WTC11 (cell line): Measurements from ENCODE around the gene CCDC180. TPM values are rescaled to one million over a fixed set of nuclear protein-coding genes. Genes with fewer than 3 reads are reported as not detected.

Source experiments
- ATAC-seq: fragments of 200-7000 bp; cut with Tn5 transposase; 2 replicates; pipeline ENCODE4 v1.10.0; 2021; ENCODE audit warnings: mild to moderate bottlenecking, moderate library complexity
- CTCF ChIA-PET: fragments of 300-600 bp; sonication (Branson Sonifier 250); formaldehyde crosslinking; loops from one replicate; lab custom pipeline; 2021; ENCODE audit warnings: antibody characterized with exemption; lab: Charles Lee
- POLR2A ChIA-PET: fragments of 350-600 bp; sonication (Branson Sonifier 250); formaldehyde crosslinking; loops from one replicate; lab custom pipeline; 2021; ENCODE audit warnings: antibody characterized with exemption; lab: Charles Lee
- DNase-seq: peaks from one replicate; pipeline ENCODE4 v3.0.0; 2021; ENCODE audit warnings: low spot score
- H3K27ac Mint-ChIP-seq: 2 replicates; pipeline ENCODE4 v1.8.0; 2021; ENCODE audit warnings: mixed read lengths
- H3K27me3 Mint-ChIP-seq: 2 replicates; pipeline ENCODE4 v1.8.0; 2021; ENCODE audit warnings: low read depth, mild to moderate bottlenecking, moderate library complexity, mixed read lengths
- H3K36me3 Mint-ChIP-seq: 2 replicates; pipeline ENCODE4 v1.8.0; 2021; ENCODE audit warnings: mixed read lengths
- H3K4me1 Mint-ChIP-seq: 2 replicates; pipeline ENCODE4 v1.8.0; 2022; ENCODE audit warnings: mixed read lengths
- H3K4me3 Mint-ChIP-seq: 2 replicates; pipeline ENCODE4 v1.8.0; 2021; ENCODE audit warnings: mild to moderate bottlenecking, moderate library complexity, mixed read lengths
- H3K9me3 Mint-ChIP-seq: 2 replicates; pipeline ENCODE4 v1.8.0; 2021; ENCODE audit warnings: mixed read lengths
- EMX1 ChIP-seq: fragments of 250-450 bp; sonication (Bioruptor Pico); IDR thresholded peaks from 2 replicates; pipeline ENCODE4 v1.8.0; 2021; ENCODE audit warnings: mild to moderate bottlenecking
- ESRRA ChIP-seq: sonication (generic); formaldehyde crosslinking; IDR thresholded peaks from 2 replicates; pipeline ENCODE4 v1.8.1; 2022; ENCODE audit warnings: mild to moderate bottlenecking, missing genetic modification reagents, borderline replicate concordance
- ETV6 ChIP-seq: sonication (generic); formaldehyde crosslinking; IDR thresholded peaks from 2 replicates; pipeline ENCODE4 v1.8.1; 2022; ENCODE audit warnings: mild to moderate bottlenecking, missing genetic modification reagents
- FOXK1 ChIP-seq: sonication (generic); formaldehyde crosslinking; IDR thresholded peaks from 2 replicates; pipeline ENCODE4 v1.8.0; 2022; ENCODE audit warnings: mild to moderate bottlenecking, moderate library complexity, missing genetic modification reagents
- FOXP1 ChIP-seq: sonication (generic); formaldehyde crosslinking; IDR thresholded peaks from 2 replicates; pipeline ENCODE4 v1.8.0; 2022; ENCODE audit warnings: missing genetic modification reagents, mild to moderate bottlenecking, moderate library complexity, borderline replicate concordance
- GABPB1 ChIP-seq: sonication (generic); formaldehyde crosslinking; IDR thresholded peaks from 2 replicates; pipeline ENCODE4 v1.8.1; 2023; ENCODE audit warnings: mild to moderate bottlenecking, missing genetic modification reagents
- GTF2I ChIP-seq: fragments of 250-450 bp; sonication (Bioruptor Pico); conservative IDR thresholded peaks from 2 replicates; pipeline ENCODE4 v1.4.0; 2021; ENCODE audit warnings: mild to moderate bottlenecking
- NFATC4 ChIP-seq: fragments of 250-450 bp; sonication (Bioruptor Pico); IDR thresholded peaks from 2 replicates; pipeline ENCODE4 v1.9.0; 2021; ENCODE audit warnings: mild to moderate bottlenecking
- RORB ChIP-seq: fragments of 250-450 bp; sonication (Bioruptor Pico); IDR thresholded peaks from 2 replicates; pipeline ENCODE4 v1.9.0; 2021; ENCODE audit warnings: mild to moderate bottlenecking
- SP1 ChIP-seq: sonication (generic); formaldehyde crosslinking; conservative IDR thresholded peaks from 2 replicates; pipeline ENCODE4 v1.8.1; 2022; ENCODE audit warnings: missing genetic modification reagents
- TP53 ChIP-seq: sonication (generic); formaldehyde crosslinking; IDR thresholded peaks from 2 replicates; pipeline ENCODE4 v1.8.1; 2023; ENCODE audit warnings: mild to moderate bottlenecking, missing genetic modification reagents
- ZNF121 ChIP-seq: sonication (generic); formaldehyde crosslinking; IDR thresholded peaks from 2 replicates; pipeline ENCODE4 v1.8.0; 2023; ENCODE audit warnings: missing genetic modification reagents
- ZNF263 ChIP-seq: sonication (generic); formaldehyde crosslinking; IDR thresholded peaks from 2 replicates; pipeline ENCODE4 v1.8.1; 2022; ENCODE audit warnings: low read depth, mild to moderate bottlenecking, moderate library complexity, missing genetic modification reagents
- ZNF671 ChIP-seq: fragments of 250-450 bp; sonication (Bioruptor Pico); IDR thresholded peaks from 2 replicates; pipeline ENCODE4 v1.8.0; 2021; ENCODE audit warnings: mild to moderate bottlenecking
- total RNA-seq: library from RNA; stranded (reverse); gene quantifications from 3 replicates; pipeline ENCODE4 v1.2.3, GENCODE V29; 2021
- TF ChIP-seq, protein P1 (sequence below): sonication (generic); formaldehyde crosslinking; IDR thresholded peaks from 2 replicates; pipeline ENCODE4 v1.8.1; 2022; ENCODE audit warnings: missing genetic modification reagents, borderline replicate concordance
- TF ChIP-seq, protein P2 (sequence below): sonication (generic); formaldehyde crosslinking; IDR thresholded peaks from 2 replicates; pipeline ENCODE4 v1.8.0; 2022; ENCODE audit warnings: mild to moderate bottlenecking, missing genetic modification reagents
- TF ChIP-seq, protein P3 (sequence below): sonication (generic); formaldehyde crosslinking; IDR thresholded peaks from 2 replicates; pipeline ENCODE4 v1.8.0; 2022; ENCODE audit warnings: mild to moderate bottlenecking, missing genetic modification reagents
- TF ChIP-seq, protein P4 (sequence below): fragments of 250-450 bp; sonication (Bioruptor Pico); IDR thresholded peaks from 2 replicates; pipeline ENCODE4 v1.9.0; 2021; ENCODE audit warnings: mild to moderate bottlenecking
- TF ChIP-seq, protein P5 (sequence below): sonication (generic); formaldehyde crosslinking; IDR thresholded peaks from 2 replicates; pipeline ENCODE4 v1.8.0; 2022; ENCODE audit warnings: missing genetic modification reagents
- TF ChIP-seq, protein P6 (sequence below): sonication (generic); formaldehyde crosslinking; IDR thresholded peaks from 2 replicates; pipeline ENCODE4 v1.8.1; 2023; ENCODE audit warnings: mild to moderate bottlenecking, moderate library complexity, missing genetic modification reagents
- TF ChIP-seq, protein P7 (sequence below): fragments of 250-450 bp; sonication (Bioruptor Pico); IDR thresholded peaks from 2 replicates; pipeline ENCODE4 v1.9.0; 2021; ENCODE audit warnings: moderate library complexity, mild to moderate bottlenecking, inconsistent platforms, borderline replicate concordance

CCDC180 gene
- total RNA-seq, 1 experiment from 2014 or later: 6.5 TPM

DNA sequence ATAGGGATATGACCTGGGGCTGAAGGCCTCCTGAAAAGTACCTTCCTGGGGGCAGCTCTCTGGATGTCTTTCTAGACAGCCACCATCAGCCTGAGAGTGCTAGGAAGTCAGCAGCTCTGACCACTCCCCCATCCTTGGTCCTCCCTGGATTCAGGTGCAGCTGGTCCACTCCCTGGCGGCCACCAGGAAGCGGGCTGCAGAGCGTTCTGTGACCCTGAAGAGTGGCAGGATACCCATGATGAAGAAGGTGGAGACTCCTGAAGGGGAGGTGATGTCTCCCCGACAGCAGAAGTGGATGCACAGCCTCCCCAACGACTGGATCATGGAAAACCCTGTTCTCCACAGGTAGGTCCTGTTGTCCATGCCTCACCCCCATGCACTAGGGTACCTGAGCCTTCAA is 1.8 kb downstream of the CCDC180 start:
- DNase-seq: no peak
- no peaks in the 10 kb centered on the region; the same call in 1 of the 2 replicates for H3K27me3 Mint-ChIP-seq
- POLR2A ChIA-PET: no interaction called here
- no peak for TF ChIP-seq RORB
- TF ChIP-seq, protein P1, sequence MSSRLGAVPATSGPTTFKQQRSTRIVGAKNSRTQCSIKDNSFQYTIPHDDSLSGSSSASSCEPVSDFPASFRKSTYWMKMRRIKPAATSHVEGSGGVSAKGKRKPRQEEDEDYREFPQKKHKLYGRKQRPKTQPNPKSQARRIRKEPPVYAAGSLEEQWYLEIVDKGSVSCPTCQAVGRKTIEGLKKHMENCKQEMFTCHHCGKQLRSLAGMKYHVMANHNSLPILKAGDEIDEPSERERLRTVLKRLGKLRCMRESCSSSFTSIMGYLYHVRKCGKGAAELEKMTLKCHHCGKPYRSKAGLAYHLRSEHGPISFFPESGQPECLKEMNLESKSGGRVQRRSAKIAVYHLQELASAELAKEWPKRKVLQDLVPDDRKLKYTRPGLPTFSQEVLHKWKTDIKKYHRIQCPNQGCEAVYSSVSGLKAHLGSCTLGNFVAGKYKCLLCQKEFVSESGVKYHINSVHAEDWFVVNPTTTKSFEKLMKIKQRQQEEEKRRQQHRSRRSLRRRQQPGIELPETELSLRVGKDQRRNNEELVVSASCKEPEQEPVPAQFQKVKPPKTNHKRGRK (CRISPR knock-in tag): no peak
- no peak for TF ChIP-seq SP1 (CRISPR knock-in tag)
- TF ChIP-seq ZNF263 (CRISPR knock-in tag): no peak
- TF ChIP-seq, protein P2, sequence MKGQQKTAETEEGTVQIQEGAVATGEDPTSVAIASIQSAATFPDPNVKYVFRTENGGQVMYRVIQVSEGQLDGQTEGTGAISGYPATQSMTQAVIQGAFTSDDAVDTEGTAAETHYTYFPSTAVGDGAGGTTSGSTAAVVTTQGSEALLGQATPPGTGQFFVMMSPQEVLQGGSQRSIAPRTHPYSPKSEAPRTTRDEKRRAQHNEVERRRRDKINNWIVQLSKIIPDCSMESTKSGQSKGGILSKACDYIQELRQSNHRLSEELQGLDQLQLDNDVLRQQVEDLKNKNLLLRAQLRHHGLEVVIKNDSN: no peak
- TF ChIP-seq TP53 (CRISPR knock-in tag): no peak
- TF ChIP-seq, all 79 proteins: peak for 0
- no peak overlapping the region for H3K4me3 Mint-ChIP-seq
- no peak overlapping the region for H3K27ac Mint-ChIP-seq
- ATAC-seq: no peak
- peaks cover 15% of the 10 kb centered on the region for H3K4me1 Mint-ChIP-seq
- peaks cover 4% of the 10 kb centered on the region for H3K9me3 Mint-ChIP-seq
- CTCF ChIA-PET: no interaction called here
- H3K36me3 Mint-ChIP-seq: peaks cover 4% of the 10 kb centered on the region

DNA sequence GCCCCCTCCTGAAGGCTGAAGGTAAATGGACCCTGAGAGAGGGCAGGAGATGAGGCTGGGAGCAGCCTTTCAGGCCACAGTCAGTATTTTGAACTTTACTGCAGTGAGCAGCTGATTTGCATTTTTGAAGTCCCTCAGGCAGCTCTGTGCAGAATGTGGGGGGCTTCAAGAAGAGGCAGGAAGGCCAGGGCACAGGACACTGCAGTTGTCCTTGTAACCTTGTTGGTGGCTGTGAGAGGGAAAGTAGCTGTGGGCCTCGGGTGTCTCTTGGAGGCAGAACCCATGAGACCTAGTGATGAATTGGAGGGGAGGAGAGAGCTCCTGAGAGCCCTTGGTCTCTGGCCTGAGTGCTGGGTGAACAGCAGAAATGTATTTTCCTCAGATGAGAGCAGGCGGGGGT is 2.6 kb downstream of the CCDC180 start:
- H3K4me3 Mint-ChIP-seq: no peak overlapping the region
- H3K9me3 Mint-ChIP-seq: no peaks in the 10 kb centered on the region
- no peaks in the 10 kb centered on the region; the same call in 1 of the 2 replicates for H3K27me3 Mint-ChIP-seq
- TF ChIP-seq GTF2I (CRISPR knock-in tag) (no peak), ZNF263 (CRISPR knock-in tag) (no peak), ESRRA (CRISPR knock-in tag) (no peak), ETV6 (CRISPR knock-in tag) (no peak), ZNF671 (CRISPR knock-in tag) (no peak)
- TF ChIP-seq, all 79 proteins: peak for 0
- Mint-ChIP-seq H3K36me3 (peaks cover 4% of the 10 kb centered on the region), H3K4me1 (peaks cover 15% of the 10 kb centered on the region), H3K27ac (no peak overlapping the region)
- ATAC-seq (no peak), DNase-seq (no peak)
- POLR2A ChIA-PET: no interaction called here
- CTCF ChIA-PET: no interaction called here

DNA sequence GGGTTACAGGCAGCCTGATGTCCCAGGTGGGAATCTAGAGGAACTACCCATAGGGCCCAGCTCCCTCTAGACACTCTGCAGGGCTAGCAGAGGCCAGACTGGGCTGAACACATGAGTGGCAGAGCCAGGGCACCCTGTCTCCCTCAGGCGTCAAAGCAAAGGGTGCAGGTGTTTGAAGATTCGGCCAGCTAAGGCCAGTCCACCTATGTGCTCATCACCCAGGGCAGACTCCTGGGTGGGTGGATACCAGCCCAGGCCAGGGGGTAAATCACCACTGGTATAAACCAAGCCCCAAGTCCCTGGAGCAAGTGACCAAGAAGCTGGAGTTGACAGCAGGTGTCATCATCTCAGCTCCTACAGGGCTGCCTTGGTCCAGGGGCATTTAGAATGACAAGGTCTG is 3.4 kb downstream of the CCDC180 start:
- Mint-ChIP-seq H3K9me3 (no peaks in the 10 kb centered on the region), H3K27me3 (no peaks in the 10 kb centered on the region; the same call in 1 of the 2 replicates), H3K36me3 (peaks cover 4% of the 10 kb centered on the region), H3K27ac (no peak overlapping the region), H3K4me1 (peaks cover 12% of the 10 kb centered on the region), H3K4me3 (no peak overlapping the region)
- POLR2A ChIA-PET: no interaction called here
- no peak for DNase-seq
- TF ChIP-seq, protein P3, sequence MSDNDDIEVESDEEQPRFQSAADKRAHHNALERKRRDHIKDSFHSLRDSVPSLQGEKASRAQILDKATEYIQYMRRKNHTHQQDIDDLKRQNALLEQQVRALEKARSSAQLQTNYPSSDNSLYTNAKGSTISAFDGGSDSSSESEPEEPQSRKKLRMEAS (CRISPR knock-in tag): no peak
- TF ChIP-seq, protein P4, sequence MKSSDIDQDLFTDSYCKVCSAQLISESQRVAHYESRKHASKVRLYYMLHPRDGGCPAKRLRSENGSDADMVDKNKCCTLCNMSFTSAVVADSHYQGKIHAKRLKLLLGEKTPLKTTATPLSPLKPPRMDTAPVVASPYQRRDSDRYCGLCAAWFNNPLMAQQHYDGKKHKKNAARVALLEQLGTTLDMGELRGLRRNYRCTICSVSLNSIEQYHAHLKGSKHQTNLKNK: no peak
- TF ChIP-seq FOXK1 (no peak), ZNF121 (no peak), FOXP1 (CRISPR knock-in tag) (no peak), EMX1 (no peak), NFATC4 (no peak)
- CTCF ChIA-PET: no interaction called here
- no peak for ATAC-seq

DNA sequence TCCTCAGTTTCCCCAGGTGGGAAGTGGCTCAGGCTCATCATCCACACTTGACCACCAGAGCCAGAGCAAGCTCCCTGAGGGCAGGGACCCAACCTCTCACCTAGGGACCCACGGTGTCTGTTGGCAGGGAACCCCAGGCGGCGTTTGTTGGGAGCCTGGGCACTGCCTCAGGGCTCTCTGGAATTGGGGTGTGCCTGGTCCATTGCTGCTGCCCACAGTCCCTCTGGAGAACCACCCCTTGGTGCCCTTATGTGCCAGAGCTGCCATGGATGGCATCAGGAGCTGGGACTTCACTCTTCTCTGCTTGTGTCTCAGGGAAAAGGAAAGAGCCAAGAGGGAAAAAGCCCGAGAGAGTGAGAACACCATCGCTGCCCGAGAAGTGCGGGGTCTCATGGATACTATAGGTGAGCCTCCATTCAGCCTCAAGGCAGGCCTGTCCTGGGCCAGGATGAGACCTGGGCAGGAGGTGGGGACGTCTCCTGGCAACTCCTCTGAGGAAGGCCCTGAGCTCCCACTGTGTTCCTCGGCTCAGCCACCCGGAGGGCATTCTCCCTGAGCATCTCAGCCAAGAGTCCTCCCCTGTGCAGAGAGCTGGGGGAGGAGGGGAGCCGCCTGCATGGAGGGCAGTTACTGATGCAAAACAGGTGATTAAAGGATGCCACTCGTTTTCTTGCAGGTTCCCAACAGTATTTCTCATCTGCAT is 4.5 kb downstream of the CCDC180 start:
- POLR2A ChIA-PET: no interaction called here
- TF ChIP-seq, protein P5, sequence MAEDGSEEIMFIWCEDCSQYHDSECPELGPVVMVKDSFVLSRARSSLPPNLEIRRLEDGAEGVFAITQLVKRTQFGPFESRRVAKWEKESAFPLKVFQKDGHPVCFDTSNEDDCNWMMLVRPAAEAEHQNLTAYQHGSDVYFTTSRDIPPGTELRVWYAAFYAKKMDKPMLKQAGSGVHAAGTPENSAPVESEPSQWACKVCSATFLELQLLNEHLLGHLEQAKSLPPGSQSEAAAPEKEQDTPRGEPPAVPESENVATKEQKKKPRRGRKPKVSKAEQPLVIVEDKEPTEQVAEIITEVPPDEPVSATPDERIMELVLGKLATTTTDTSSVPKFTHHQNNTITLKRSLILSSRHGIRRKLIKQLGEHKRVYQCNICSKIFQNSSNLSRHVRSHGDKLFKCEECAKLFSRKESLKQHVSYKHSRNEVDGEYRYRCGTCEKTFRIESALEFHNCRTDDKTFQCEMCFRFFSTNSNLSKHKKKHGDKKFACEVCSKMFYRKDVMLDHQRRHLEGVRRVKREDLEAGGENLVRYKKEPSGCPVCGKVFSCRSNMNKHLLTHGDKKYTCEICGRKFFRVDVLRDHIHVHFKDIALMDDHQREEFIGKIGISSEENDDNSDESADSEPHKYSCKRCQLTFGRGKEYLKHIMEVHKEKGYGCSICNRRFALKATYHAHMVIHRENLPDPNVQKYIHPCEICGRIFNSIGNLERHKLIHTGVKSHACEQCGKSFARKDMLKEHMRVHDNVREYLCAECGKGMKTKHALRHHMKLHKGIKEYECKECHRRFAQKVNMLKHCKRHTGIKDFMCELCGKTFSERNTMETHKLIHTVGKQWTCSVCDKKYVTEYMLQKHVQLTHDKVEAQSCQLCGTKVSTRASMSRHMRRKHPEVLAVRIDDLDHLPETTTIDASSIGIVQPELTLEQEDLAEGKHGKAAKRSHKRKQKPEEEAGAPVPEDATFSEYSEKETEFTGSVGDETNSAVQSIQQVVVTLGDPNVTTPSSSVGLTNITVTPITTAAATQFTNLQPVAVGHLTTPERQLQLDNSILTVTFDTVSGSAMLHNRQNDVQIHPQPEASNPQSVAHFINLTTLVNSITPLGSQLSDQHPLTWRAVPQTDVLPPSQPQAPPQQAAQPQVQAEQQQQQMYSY (CRISPR knock-in tag): no peak
- no peak for TF ChIP-seq FOXP1 (CRISPR knock-in tag)
- no peak for TF ChIP-seq GABPB1
- TF ChIP-seq, protein P6, sequence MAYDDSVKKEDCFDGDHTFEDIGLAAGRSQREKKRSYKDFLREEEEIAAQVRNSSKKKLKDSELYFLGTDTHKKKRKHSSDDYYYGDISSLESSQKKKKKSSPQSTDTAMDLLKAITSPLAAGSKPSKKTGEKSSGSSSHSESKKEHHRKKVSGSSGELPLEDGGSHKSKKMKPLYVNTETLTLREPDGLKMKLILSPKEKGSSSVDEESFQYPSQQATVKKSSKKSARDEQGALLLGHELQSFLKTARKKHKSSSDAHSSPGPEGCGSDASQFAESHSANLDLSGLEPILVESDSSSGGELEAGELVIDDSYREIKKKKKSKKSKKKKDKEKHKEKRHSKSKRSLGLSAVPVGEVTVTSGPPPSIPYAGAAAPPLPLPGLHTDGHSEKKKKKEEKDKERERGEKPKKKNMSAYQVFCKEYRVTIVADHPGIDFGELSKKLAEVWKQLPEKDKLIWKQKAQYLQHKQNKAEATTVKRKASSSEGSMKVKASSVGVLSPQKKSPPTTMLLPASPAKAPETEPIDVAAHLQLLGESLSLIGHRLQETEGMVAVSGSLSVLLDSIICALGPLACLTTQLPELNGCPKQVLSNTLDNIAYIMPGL (CRISPR knock-in tag): no peak
- TF ChIP-seq, protein P7, sequence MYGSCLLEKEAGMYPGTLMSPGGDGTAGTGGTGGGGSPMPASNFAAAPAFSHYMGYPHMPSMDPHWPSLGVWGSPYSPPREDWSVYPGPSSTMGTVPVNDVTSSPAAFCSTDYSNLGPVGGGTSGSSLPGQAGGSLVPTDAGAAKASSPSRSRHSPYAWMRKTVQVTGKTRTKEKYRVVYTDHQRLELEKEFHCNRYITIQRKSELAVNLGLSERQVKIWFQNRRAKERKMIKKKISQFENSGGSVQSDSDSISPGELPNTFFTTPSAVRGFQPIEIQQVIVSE: no peak

More for the DNA sequence above, 4.5 kb downstream of the CCDC180 start:
- Mint-ChIP-seq H3K4me1 (peaks cover 4% of the 10 kb centered on the region), H3K4me3 (no peak overlapping the region), H3K36me3 (peaks cover 4% of the 10 kb centered on the region), H3K9me3 (no peaks in the 10 kb centered on the region), H3K27me3 (no peaks in the 10 kb centered on the region; the same call in 1 of the 2 replicates), H3K27ac (no peak overlapping the region)
- DNase-seq (no peak), ATAC-seq (no peak)
- CTCF ChIA-PET: no interaction called here
